H9 (cell line): ENCODE results near the gene POLR2L. TPM values are rescaled to one million over a fixed set of nuclear protein-coding genes. Genes with fewer than 3 reads are reported as not detected.

Experiments
- DNase-seq: peaks from one replicate; pipeline ENCODE4 v3.0.0-alpha.2; 2017
- H2AFZ ChIP-seq: one replicate; pipeline ENCODE4 v1.6.1; 2013; ENCODE audit warnings: mild to moderate bottlenecking, low read length, control low read depth, moderate library complexity
- H2AK5ac ChIP-seq: 2 replicates; pipeline ENCODE4 v1.6.1; 2013; ENCODE audit warnings: low read length, control low read depth, mixed read lengths; ENCODE audit not compliant: insufficient read length
- H2BK120ac ChIP-seq: one replicate; pipeline ENCODE4 v1.6.1; 2013; ENCODE audit warnings: low read depth, mild to moderate bottlenecking, low read length, control low read depth, inconsistent platforms; ENCODE audit not compliant: poor library complexity, severe bottlenecking
- H2BK12ac ChIP-seq: 2 replicates; pipeline ENCODE4 v1.6.1; 2013; ENCODE audit warnings: low read length, control low read depth, mixed read lengths, low read depth; ENCODE audit not compliant: insufficient read length
- H2BK15ac ChIP-seq: 2 replicates; pipeline ENCODE4 v1.6.1; 2013; ENCODE audit warnings: low read depth, low read length, control low read depth
- H2BK20ac ChIP-seq: one replicate; pipeline ENCODE4 v1.6.1; 2013; ENCODE audit warnings: low read depth, mild to moderate bottlenecking, low read length, control low read depth, inconsistent platforms; ENCODE audit not compliant: poor library complexity, severe bottlenecking
- H2BK5ac ChIP-seq: 2 replicates; pipeline ENCODE4 v1.6.1; 2013; ENCODE audit warnings: low read length, control low read depth, mixed read lengths; ENCODE audit not compliant: insufficient read length
- H3K14ac ChIP-seq: 2 replicates; pipeline ENCODE4 v1.6.1; 2013; ENCODE audit warnings: low read length, control low read depth; ENCODE audit not compliant: insufficient read depth
- H3K18ac ChIP-seq: 2 replicates; pipeline ENCODE4 v1.6.1; 2013; ENCODE audit warnings: low read depth, mild to moderate bottlenecking, mixed read lengths, low read length, control low read depth; ENCODE audit not compliant: insufficient read length
- H3K23ac ChIP-seq: 2 replicates; pipeline ENCODE4 v1.6.1; 2013; ENCODE audit warnings: low read length, control low read depth, mixed read lengths, low read depth; ENCODE audit not compliant: insufficient read length
- H3K23me2 ChIP-seq: 2 replicates; pipeline ENCODE4 v1.6.1; 2013; ENCODE audit warnings: low read depth, mild to moderate bottlenecking, mixed read lengths, low read length, control low read depth; ENCODE audit not compliant: insufficient read length, poor library complexity, severe bottlenecking
- H3K27ac ChIP-seq: 2 replicates; pipeline ENCODE4 v1.5.1; 2013; ENCODE audit warnings: low read length, control low read depth, mixed read lengths, low read depth; ENCODE audit not compliant: insufficient read length
- H3K27me3 ChIP-seq: 2 replicates; pipeline ENCODE4 v1.6.1; 2013; ENCODE audit warnings: low read length, control low read depth, inconsistent platforms; ENCODE audit not compliant: insufficient read depth
- H3K4ac ChIP-seq: 2 replicates; pipeline ENCODE4 v1.6.1; 2013; ENCODE audit warnings: low read depth, mild to moderate bottlenecking, control low read depth, inconsistent platforms, low read length, moderate library complexity
- H3K4me1 ChIP-seq: 2 replicates; pipeline ENCODE4 v1.6.1; 2013; ENCODE audit warnings: low read length, control low read depth, inconsistent platforms; ENCODE audit not compliant: insufficient read depth
- H3K4me2 ChIP-seq: 2 replicates; pipeline ENCODE4 v1.6.1; 2013; ENCODE audit warnings: low read length, control low read depth, mixed read lengths; ENCODE audit not compliant: insufficient read length, insufficient read depth
- H3K56ac ChIP-seq: 2 replicates; pipeline ENCODE4 v1.6.1; 2013; ENCODE audit warnings: low read depth, mild to moderate bottlenecking, mixed read lengths, low read length, control low read depth; ENCODE audit not compliant: insufficient read length
- H3K79me1 ChIP-seq: 2 replicates; pipeline ENCODE4 v1.6.1; 2013; ENCODE audit warnings: low read depth, mild to moderate bottlenecking, moderate library complexity, low read length, control low read depth, inconsistent platforms; ENCODE audit not compliant: insufficient read depth, poor library complexity, severe bottlenecking
- H3K79me2 ChIP-seq: 2 replicates; pipeline ENCODE4 v1.6.1; 2013; ENCODE audit warnings: low read length, control low read depth, inconsistent platforms; ENCODE audit not compliant: insufficient read depth
- H3K9ac ChIP-seq: 2 replicates; pipeline ENCODE4 v1.6.1; 2013; ENCODE audit warnings: low read length, control low read depth, mixed read lengths; ENCODE audit not compliant: insufficient read length; ENCODE audit errors: extremely low read depth
- H3K9me3 ChIP-seq: one replicate; pipeline ENCODE4 v1.6.1; 2013; ENCODE audit warnings: low read depth, low read length, inconsistent platforms; ENCODE audit not compliant: control insufficient read depth
- H3T11ph ChIP-seq: one replicate; pipeline ENCODE4 v1.6.1; 2013; ENCODE audit warnings: mild to moderate bottlenecking, low read length, control low read depth, inconsistent platforms
- H4K20me1 ChIP-seq: one replicate; pipeline ENCODE4 v1.6.1; 2013; ENCODE audit not compliant: control insufficient read depth, insufficient read length, insufficient read depth
- H4K5ac ChIP-seq: 2 replicates; pipeline ENCODE4 v1.6.1; 2013; ENCODE audit warnings: low read depth, mild to moderate bottlenecking, mixed read lengths, low read length, control low read depth; ENCODE audit not compliant: insufficient read length
- H4K8ac ChIP-seq: replicated peaks from 2 replicates; pipeline ENCODE4 v1.6.1; 2013; ENCODE audit warnings: low read length, control low read depth, mixed read lengths, low read depth; ENCODE audit not compliant: insufficient read length
- H4K91ac ChIP-seq: 2 replicates; pipeline ENCODE4 v1.6.1; 2013; ENCODE audit warnings: low read depth, mild to moderate bottlenecking, moderate library complexity, mixed read lengths, low read length, control low read depth; ENCODE audit not compliant: insufficient read length
- H3K27ac Mint-ChIP-seq, 3 experiments: 2 replicates in 2 of 3; 3 replicates in 1 of 3; pipeline ENCODE4 v1.8.0; 2020 to 2021; ENCODE audit warnings: mixed read lengths in 3 of 3, mild to moderate bottlenecking in 1 of 3, moderate library complexity in 1 of 3
- H3K27me3 Mint-ChIP-seq: 2 replicates; pipeline ENCODE4 v1.8.0; 2021; ENCODE audit warnings: low read depth, mild to moderate bottlenecking, moderate library complexity, mixed read lengths
- H3K36me3 Mint-ChIP-seq, 3 experiments: 2 replicates in 2 of 3; 3 replicates in 1 of 3; pipeline ENCODE4 v1.8.0; 2020 to 2021; ENCODE audit warnings: low read depth in 3 of 3, mixed read lengths in 3 of 3; ENCODE audit not compliant: insufficient read depth in 1 of 3
- H3K4me1 Mint-ChIP-seq, 2 experiments: 2 replicates each; pipeline ENCODE4 v1.8.0; 2020; ENCODE audit warnings: mixed read lengths in 2 of 2
- H3K4me3 Mint-ChIP-seq, 2 experiments: 2 replicates in 1 of 2; 3 replicates in 1 of 2; pipeline ENCODE4 v1.8.0; 2020 to 2021; ENCODE audit warnings: mild to moderate bottlenecking in 2 of 2, mixed read lengths in 2 of 2, moderate library complexity in 1 of 2
- H3K9me3 Mint-ChIP-seq, 2 experiments: 2 replicates in 1 of 2; 3 replicates in 1 of 2; pipeline ENCODE4 v1.8.0; 2020; ENCODE audit warnings: mild to moderate bottlenecking in 2 of 2, mixed read lengths in 2 of 2, moderate library complexity in 1 of 2
- CTCF ChIP-seq: fragments of 200-600 bp; sonication (generic); conservative IDR thresholded peaks from 3 replicates; pipeline ENCODE4 v1.8.0; 2021; ENCODE audit warnings: antibody characterized with exemption, mild to moderate bottlenecking
- WGBS: extraction: QIAGEN DNeasy Blood & Tissue Kit; methylation state at CpG from one replicate; pipeline ENCODE4 v1.1.7; 2013; ENCODE audit warnings: missing lambda C conversion rate, low lambda C conversion rate, mixed read lengths; ENCODE audit not compliant: insufficient read length; ENCODE audit errors: extremely low coverage; 5-methylcytosine and 5-hydroxymethylcytosine counted together
- total RNA-seq: library from RNA; stranded (reverse); gene quantifications from 2 replicates; pipeline ENCODE4 v1.2.1, GENCODE V29; 2021

Gene POLR2L
- total RNA-seq, 1 experiment from 2014 or later, result 135 TPM

DNA sequence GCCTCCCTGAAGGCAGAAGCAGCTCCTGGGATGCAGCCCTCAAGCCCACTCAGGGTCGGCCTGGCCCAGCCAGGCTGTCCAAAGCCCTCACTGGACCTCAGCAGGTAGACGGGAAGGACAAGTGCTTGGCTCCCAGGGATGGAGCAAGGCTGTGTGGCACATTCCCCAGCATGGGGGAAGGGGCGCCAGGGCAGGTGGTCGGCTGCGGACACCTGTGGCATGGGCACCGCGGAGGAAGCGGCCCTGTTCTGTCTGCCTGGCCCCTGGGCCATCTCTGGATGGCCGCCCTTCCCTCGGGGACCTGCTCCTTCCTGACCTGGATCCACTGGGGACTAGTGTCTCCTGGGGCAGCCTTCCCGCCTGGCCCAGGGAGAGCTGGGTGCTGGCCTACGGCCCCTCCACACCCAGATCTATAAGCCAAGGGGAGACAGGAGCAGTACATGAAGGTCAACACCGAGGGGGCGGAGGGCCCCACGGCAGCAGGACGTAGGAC lies 42.3 kb upstream of the POLR2L start:
- Mint-ChIP-seq H3K36me3 (peaks cover 26 to 63% (median 58%) of the 10 kb centered on the region in 3 experiments), H3K9me3 (no peaks in the 10 kb centered on the region), H3K27me3 (no peaks in the 10 kb centered on the region), H3K4me1 (no peaks in the 10 kb centered on the region), H3K27ac (peak overlapping the region in 1 of 3 experiments; percentile 52; a peak in 1 of 7 replicates), H3K4me3 (no peak overlapping the region)
- Histone ChIP-seq H3K79me2 (no peaks in the 10 kb centered on the region), H4K20me1 (peaks cover 2% of the 10 kb centered on the region), H2BK5ac (no peak overlapping the region), H2BK120ac (no peak overlapping the region), H3K14ac (no peak overlapping the region), H4K5ac (no peak overlapping the region), H2BK20ac (no peak overlapping the region), H4K91ac (no peak overlapping the region), H3K9me3 (no peaks in the 10 kb centered on the region), H2AK5ac (no peak overlapping the region), H3K27me3 (no peaks in the 10 kb centered on the region), H3K4ac (no peak overlapping the region), H3K4me2 (no peak overlapping the region), H3K23me2 (no peaks in the 10 kb centered on the region), H2BK12ac (no peak overlapping the region), H3T11ph (no peak overlapping the region), H3K9ac (no peak overlapping the region), H3K23ac (no peak overlapping the region), H3K27ac (no peak overlapping the region), H3K18ac (no peak overlapping the region), H3K56ac (no peak overlapping the region), H2BK15ac (no peak overlapping the region), H4K8ac (no peak overlapping the region), H3K79me1 (no peaks in the 10 kb centered on the region), H2AFZ (no peak overlapping the region), H3K4me1 (no peaks in the 10 kb centered on the region)
- no peak for TF ChIP-seq CTCF
- WGBS, result no CpG with 5 or more reads among the region's 16 CpGs
- DNase-seq, result no peak
